Caco-2 (cell line): ENCODE measurements around the gene BAIAP2L2. TPM values are rescaled to one million over a fixed set of nuclear protein-coding genes. Genes with fewer than 3 reads are reported as not detected.

ENCODE experiments used
- BruUV-seq: library from RNA; stranded (reverse); fragments of 400-500 nt; replicated peaks from 2 replicates; lab custom pipeline; 2021; lab: Mats Ljungman, UMichigan
- CTCF ChIA-PET: fragments of 300-600 bp; sonication (Branson Sonifier 250); formaldehyde crosslinking; loops from one replicate; lab custom pipeline; 2022; ENCODE audit warnings: antibody characterized with exemption; lab: Charles Lee
- POLR2A ChIA-PET: fragments of 300-600 bp; sonication (Branson Sonifier 250); formaldehyde crosslinking; loops from one replicate; lab custom pipeline; 2022; ENCODE audit warnings: antibody characterized with exemption; lab: Charles Lee
- DNase-seq, 2 experiments: peaks; one replicate each; pipeline versions ENCODE4 v3.0.0 to v3.0.0-alpha.2; 2020 to 2022
- H3K27me3 ChIP-seq: replicated peaks from 2 replicates; pipeline ENCODE4 v1.6.0; 2011; ENCODE audit warnings: low read length; ENCODE audit not compliant: control insufficient read depth, insufficient read depth
- H3K36me3 ChIP-seq: 2 replicates; pipeline ENCODE4 v1.5.1; 2011; ENCODE audit warnings: low read length; ENCODE audit not compliant: control insufficient read depth, insufficient read depth
- H3K4me1 ChIP-seq: fragments of 250-450 bp; sonication (Bioruptor Pico); 2 replicates; pipeline ENCODE4 v1.5.1; 2020; ENCODE audit warnings: mild to moderate bottlenecking
- H3K4me3 ChIP-seq: 2 replicates; pipeline ENCODE4 v1.5.1; 2011; ENCODE audit warnings: low read depth, mild to moderate bottlenecking, control low read depth, low read length
- H3K9me3 ChIP-seq: fragments of 250-450 bp; sonication (Bioruptor Pico); 2 replicates; pipeline ENCODE4 v1.5.1; 2020; ENCODE audit warnings: mild to moderate bottlenecking, moderate library complexity
- H3K27ac Mint-ChIP-seq: one replicate; pipeline ENCODE4 v1.8.0; 2022; ENCODE audit warnings: mixed read lengths; ENCODE audit not compliant: unreplicated experiment
- H3K27me3 Mint-ChIP-seq: one replicate; pipeline ENCODE4 v1.8.0; 2022; ENCODE audit warnings: mixed read lengths; ENCODE audit not compliant: insufficient read depth, unreplicated experiment
- H3K36me3 Mint-ChIP-seq: one replicate; pipeline ENCODE4 v1.8.0; 2022; ENCODE audit warnings: mild to moderate bottlenecking, mixed read lengths; ENCODE audit not compliant: insufficient read depth, unreplicated experiment
- H3K4me1 Mint-ChIP-seq: one replicate; pipeline ENCODE4 v1.8.0; 2022; ENCODE audit warnings: low read depth, mixed read lengths; ENCODE audit not compliant: unreplicated experiment
- H3K4me3 Mint-ChIP-seq: one replicate; pipeline ENCODE4 v1.8.0; 2022; ENCODE audit warnings: mild to moderate bottlenecking, moderate library complexity, mixed read lengths; ENCODE audit not compliant: unreplicated experiment
- H3K9me3 Mint-ChIP-seq: one replicate; pipeline ENCODE4 v1.8.0; 2022; ENCODE audit warnings: mixed read lengths; ENCODE audit not compliant: unreplicated experiment
- CTCF ChIP-seq, 2 experiments: fragments of 200-600 bp in 1 of 2; IDR thresholded peaks; 1 replicate in 1 of 2; 2 replicates in 1 of 2; pipeline versions ENCODE4 v1.5.1 to v1.8.0; 2011 to 2022; ENCODE audit warnings: antibody characterized with exemption in 1 of 2, control low read depth in 1 of 2, inconsistent platforms in 1 of 2, low read depth in 1 of 2, low read length in 1 of 2, mild to moderate bottlenecking in 1 of 2, moderate library complexity in 1 of 2; ENCODE audit not compliant: insufficient read depth in 1 of 2, severe bottlenecking in 1 of 2, unreplicated experiment in 1 of 2
- intact Hi-C: fragments of 100-400 bp; cut with micrococcal nuclease; formaldehyde crosslinking; loops from one replicate; pipeline ENCODE4 v1.10.0; 2022; ENCODE audit not compliant: unreplicated experiment
- total RNA-seq: library from RNA; stranded (reverse); gene quantifications from 2 replicates; pipeline ENCODE4 v1.2.3, GENCODE V29; 2022

BAIAP2L2 gene
- total RNA-seq, 1 experiment from 2014 or later, result 4.4 TPM

- TF ChIP-seq CTCF (IDR thresholded peaks at IDR 0.05; ENCODE audit: insufficient read depth in 1 of 2, low read depth in 1 of 2, low read length in 1 of 2, severe bottlenecking in 1 of 2, unreplicated experiment in 1 of 2), result peak; percentile 11 to 33
- H3K9me3 ChIP-seq, result no peaks in the 10 kb centered on the region
- no peaks in the 10 kb centered on the region for H3K27me3 ChIP-seq
- Mint-ChIP-seq H3K27ac (no peak overlapping the region), H3K36me3 (peaks cover 20% of the 10 kb centered on the region), H3K4me1 (no peaks in the 10 kb centered on the region), H3K4me3 (no peak overlapping the region), H3K9me3 (no peaks in the 10 kb centered on the region), H3K27me3 (no peaks in the 10 kb centered on the region)
- CTCF ChIA-PET, result no interaction called here
- POLR2A ChIA-PET, result no interaction called here
- peaks cover 4% of the 10 kb centered on the region for H3K36me3 ChIP-seq
- intact Hi-C loops, result no loop called here
- no TSS peak for BruUV-seq
- H3K4me3 ChIP-seq, result no peak overlapping the region
- no peaks in the 10 kb centered on the region for H3K4me1 ChIP-seq
- peak in 1 of 2 experiments; percentile 37 for DNase-seq
These were observed 40.9 kb downstream of the BAIAP2L2 start for GRCh38 chr22:38069372-38070249.

- H3K36me3 ChIP-seq, result peaks cover 3% of the 10 kb centered on the region
- intact Hi-C loops, result no loop called here
- no peaks in the 10 kb centered on the region for H3K27me3 Mint-ChIP-seq
- H3K4me1 ChIP-seq, result no peaks in the 10 kb centered on the region
- no peaks in the 10 kb centered on the region for H3K27me3 ChIP-seq
- H3K36me3 Mint-ChIP-seq, result peaks cover 27% of the 10 kb centered on the region
- H3K27ac Mint-ChIP-seq, result no peak overlapping the region
- CTCF ChIA-PET, result interaction anchor here (0.6 kb wide), 1 partner anchor 12 kb away, joined by 3 read pairs; the partner anchor contains the start of gene PICK1
- H3K4me1 Mint-ChIP-seq, result no peaks in the 10 kb centered on the region
- no peak overlapping the region for H3K4me3 Mint-ChIP-seq
- H3K9me3 Mint-ChIP-seq, result no peaks in the 10 kb centered on the region
- DNase-seq, result no peak
- no TSS peak for BruUV-seq
- no peak for TF ChIP-seq CTCF (IDR thresholded peaks at IDR 0.05; ENCODE audit: insufficient read depth in 1 of 2, low read depth in 1 of 2, low read length in 1 of 2, severe bottlenecking in 1 of 2, unreplicated experiment in 1 of 2)
- H3K9me3 ChIP-seq, result no peaks in the 10 kb centered on the region
- H3K4me3 ChIP-seq, result no peak overlapping the region
- POLR2A ChIA-PET, result interaction anchor here (1.3 kb wide), 1 partner anchor 12 kb away, joined by 6 read pairs; the partner anchor contains the start of gene PICK1
These were observed 41.7 kb downstream of the BAIAP2L2 start for GRCh38 chr22:38068641-38069371.

DNA sequence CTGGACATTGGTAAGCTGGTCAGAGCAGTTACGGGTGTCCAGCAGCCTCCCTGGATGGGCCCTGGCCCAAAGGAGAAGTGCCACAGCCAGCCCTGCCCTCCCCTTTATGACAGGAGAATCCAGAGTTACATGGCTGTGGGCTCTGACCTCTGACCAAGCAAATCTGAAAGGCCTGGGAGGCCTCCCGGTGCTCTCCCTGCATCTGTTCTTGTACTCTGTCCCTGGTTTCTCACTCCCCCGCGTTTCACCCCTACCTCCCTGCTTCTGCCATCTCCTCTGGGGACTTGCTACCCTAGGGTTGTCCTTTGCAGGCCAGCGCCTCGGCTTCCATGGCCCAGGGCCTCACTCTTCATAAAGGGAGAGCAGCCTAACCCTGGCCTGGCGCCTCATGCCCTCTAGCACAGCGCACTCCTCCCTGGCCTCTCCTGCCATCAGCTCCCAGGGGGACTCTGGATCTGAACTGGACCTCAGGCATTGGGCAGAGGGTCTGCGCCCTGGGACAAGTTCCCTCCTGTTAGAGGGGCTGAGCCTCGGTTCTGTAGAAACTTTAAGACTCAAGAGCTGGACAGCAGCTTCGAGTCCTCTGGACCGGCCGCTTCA is 42.6 kb downstream of the BAIAP2L2 start:
- H3K4me1 ChIP-seq, result no peaks in the 10 kb centered on the region
- ChIA-PET CTCF (interaction anchor here (0.5 to 0.6 kb wide), 2 partner anchors 11 to 295 kb away, joined by 3 to 5 read pairs; partner anchors contain the start of gene PICK1), POLR2A (interaction anchor here (0.6 to 1.3 kb wide), 2 partner anchors 11 to 216 kb away, joined by 4 to 6 read pairs; partner anchors contain the start of gene PICK1)
- intact Hi-C loops, result no loop called here
- DNase-seq, result peak in 1 of 2 experiments; percentile 34
- no peak for TF ChIP-seq CTCF (IDR thresholded peaks at IDR 0.05; ENCODE audit: insufficient read depth in 1 of 2, low read depth in 1 of 2, low read length in 1 of 2, severe bottlenecking in 1 of 2, unreplicated experiment in 1 of 2)
- H3K4me3 ChIP-seq, result no peak overlapping the region
- H3K27me3 ChIP-seq, result no peaks in the 10 kb centered on the region
- no peaks in the 10 kb centered on the region for H3K9me3 ChIP-seq
- H3K36me3 Mint-ChIP-seq, result peaks cover 33% of the 10 kb centered on the region
- H3K4me1 Mint-ChIP-seq, result no peaks in the 10 kb centered on the region
- BruUV-seq, result no TSS peak
- H3K27ac Mint-ChIP-seq, result no peak overlapping the region
- H3K36me3 ChIP-seq, result peaks cover 3% of the 10 kb centered on the region
- H3K4me3 Mint-ChIP-seq, result no peak overlapping the region
- H3K9me3 Mint-ChIP-seq, result no peaks in the 10 kb centered on the region
- H3K27me3 Mint-ChIP-seq, result no peaks in the 10 kb centered on the region
